CD4-positive, alpha-beta T cell treated with Interleukin-17A for 4 hours (primary cell): ENCODE measurements around the gene PCDHGA1.
A peak's percentile ranks its signal among the peaks of the same experiment; 100 is the strongest.
"Not testable (repeated sequence)": the region's sequence is repeated elsewhere in the genome, so short reads cannot be mapped to it uniquely, and the experiment has no call there.

Experiments
- DNase-seq: peaks from one replicate; pipeline ENCODE4 v3.0.0-alpha.2; 2020; ENCODE audit warnings: mixed read lengths

The PCDHGA1 gene

DNA sequence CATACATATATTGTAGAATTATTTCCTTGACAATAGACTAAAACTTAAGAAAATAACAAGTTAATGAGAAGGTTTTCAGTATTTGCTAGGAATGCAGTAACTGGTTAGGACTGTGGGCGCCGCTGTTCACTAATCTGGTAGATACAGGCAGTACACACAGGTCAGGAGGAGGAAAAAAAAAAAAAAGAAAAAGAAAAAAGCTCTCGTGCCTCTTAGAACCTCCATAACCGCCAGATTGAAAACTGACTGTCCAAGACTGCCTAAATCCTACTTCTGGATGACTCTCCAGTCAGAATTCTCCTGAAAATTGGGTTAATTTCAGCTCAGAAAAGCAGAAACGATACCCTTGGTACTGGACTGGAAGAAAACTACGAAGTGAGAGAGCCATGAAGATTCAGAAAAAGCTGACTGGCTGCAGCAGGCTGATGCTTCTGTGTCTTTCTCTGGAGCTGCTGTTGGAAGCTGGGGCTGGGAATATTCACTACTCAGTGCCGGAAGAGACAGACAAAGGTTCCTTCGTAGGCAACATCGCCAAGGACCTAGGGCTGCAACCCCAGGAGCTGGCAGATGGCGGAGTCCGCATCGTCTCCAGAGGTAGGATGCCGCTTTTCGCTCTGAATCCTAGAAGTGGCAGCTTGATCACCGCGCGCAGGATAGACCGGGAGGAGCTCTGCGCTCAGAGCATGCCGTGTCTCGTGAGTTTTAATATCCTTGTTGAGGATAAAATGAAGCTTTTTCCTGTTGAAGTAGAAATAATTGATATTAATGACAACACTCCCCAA, at the start of gene PCDHGA1:
TSS of gene PCDHGA1 (plus strand) at position 216 of the 782 bp plus-strand sequence.
- peak; percentile 41 for DNase-seq

DNA sequence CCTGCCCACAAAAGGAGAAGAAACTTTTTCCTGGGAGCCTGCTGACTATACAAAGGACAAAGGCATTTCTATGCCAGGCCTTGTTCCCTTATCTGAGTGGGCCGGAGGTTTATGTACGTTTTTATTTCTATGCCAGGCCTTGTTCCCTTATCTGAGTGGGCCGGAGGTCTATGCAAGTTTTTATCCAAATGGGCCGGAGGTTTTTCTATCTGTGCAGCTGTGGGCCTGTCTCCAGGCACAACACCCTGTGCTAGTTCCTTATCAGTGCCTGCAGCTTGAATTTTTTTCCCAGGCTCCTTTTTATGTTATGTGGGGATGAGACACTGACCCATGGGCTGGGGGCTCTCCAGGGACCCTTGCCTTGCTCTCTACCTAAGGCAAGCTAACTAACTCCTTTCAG, 31.9 kb upstream of the PCDHGA1 start:
- DNase-seq: no peak

DNA sequence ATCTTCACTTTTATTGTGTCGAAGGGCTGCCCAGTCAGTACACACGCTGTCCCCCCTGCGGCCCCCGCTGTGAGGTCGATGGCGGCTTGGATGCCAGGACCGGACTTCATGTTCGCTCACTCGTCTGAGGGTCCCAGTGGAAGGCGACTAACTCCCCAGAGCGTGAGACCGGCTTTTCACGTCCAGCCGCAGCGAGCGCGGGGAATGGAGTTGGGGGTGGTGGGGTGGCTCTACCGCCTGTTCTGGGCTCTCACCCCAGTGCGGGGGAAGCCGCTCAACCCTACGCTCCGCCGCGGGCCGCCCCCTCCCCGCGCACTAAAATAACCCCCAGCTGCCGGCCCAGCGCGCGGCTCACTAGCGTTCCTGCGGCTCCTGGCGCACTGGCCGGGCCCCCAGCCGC, 26.6 kb upstream of the PCDHGA1 start, which contains the start of gene SLC25A2:
TSS of gene SLC25A2 (minus strand) at position 294 of the 400 bp plus-strand sequence. CDS start at position 110, 184 bp downstream.
- no peak for DNase-seq

DNA sequence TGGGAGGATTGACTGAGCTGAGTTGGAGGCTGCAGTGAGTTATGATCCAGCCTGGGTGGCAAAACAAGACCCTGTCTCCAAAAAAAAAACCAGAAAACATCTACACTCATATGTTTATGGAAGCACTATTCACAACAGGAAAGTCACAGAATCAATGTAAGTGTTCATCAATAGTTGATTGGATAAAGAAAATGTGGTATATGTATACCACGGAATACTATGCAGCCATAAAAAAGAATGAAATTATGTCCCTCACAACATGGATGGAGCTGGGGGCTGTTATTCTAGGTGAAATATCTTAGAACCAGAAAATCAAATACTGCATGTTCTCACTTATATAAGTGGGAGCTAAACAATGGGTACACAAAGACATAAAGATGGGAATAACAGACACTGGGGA, 23.7 kb upstream of the PCDHGA1 start:
- no peak for DNase-seq

DNA sequence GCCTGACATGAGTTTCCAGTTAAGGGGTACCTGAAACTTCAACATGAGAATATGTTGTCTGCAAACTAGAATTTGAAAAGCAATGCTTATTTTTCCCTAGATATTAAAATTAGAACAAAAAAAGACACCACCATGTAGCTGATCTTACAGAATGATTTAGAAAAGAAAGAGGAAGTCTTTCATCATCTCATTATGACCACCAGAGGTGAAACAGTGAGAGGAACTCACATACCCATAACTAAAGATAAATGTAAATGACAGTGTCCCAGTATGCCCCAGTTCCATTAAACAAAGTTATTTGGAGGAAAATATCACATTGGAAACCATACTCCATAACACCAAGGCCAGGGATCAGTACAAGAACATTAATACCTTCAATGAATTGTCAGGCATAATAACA, 16.6 kb upstream of the PCDHGA1 start:
- no peak for DNase-seq

DNA sequence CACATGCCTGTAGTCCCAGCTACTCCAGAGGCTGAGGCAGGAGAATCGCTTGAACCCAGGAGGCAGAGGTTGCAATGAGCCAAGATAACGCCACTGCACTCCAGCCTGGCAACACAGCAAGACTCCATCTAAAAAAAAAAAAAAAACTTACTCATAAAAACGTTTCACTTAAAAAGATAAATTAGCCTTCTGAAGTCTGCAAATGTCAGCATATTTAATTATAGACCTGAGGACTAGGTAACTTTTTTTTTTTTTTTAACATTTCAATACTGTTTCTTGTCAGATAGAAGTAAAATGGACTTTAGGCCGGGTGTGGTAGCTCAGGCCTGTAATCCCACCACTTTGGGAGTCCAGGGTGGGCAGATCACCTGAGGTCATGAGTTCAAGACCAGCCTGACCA, 13.4 kb upstream of the PCDHGA1 start:
- DNase-seq: not testable (repeated sequence)

DNA sequence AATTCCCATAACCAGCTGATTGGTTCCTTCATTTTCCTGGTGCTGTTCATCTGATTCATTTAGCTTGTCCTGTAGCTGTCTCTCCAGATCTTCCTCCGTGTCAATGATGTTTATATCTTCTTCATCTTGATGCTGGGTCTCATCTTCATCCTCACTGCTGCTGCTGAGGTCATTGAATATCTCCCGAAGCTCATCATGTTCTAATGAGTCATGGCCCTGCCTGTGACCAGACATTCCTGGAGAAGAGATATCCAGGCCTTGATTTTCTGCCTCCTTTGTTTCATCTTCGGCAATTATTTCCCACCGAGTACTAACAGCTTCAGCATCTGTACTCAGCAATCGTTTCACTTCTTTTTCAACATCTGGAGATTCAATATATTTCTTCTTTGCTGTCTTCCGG, 11.1 kb upstream of the PCDHGA1 start:
- no peak for DNase-seq

DNA sequence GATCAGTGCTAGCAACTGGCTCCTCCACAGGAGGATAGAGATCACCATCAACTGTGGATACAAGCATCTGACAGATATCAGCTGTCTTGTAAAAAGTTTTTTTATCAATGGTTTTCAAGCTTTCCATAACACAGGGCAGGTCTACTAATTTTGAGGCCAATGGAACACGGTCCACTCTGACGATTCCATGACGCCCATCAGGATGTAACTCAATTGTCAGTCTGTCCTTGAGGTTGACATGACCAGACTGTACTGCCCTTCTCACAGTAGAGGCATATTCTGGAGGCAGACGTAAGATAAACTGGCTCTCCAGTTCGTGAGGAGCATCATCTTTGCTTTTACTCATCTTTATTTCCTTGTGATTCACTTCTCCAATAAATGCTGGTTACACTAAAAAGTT, 10.6 kb upstream of the PCDHGA1 start:
- no peak for DNase-seq

DNA sequence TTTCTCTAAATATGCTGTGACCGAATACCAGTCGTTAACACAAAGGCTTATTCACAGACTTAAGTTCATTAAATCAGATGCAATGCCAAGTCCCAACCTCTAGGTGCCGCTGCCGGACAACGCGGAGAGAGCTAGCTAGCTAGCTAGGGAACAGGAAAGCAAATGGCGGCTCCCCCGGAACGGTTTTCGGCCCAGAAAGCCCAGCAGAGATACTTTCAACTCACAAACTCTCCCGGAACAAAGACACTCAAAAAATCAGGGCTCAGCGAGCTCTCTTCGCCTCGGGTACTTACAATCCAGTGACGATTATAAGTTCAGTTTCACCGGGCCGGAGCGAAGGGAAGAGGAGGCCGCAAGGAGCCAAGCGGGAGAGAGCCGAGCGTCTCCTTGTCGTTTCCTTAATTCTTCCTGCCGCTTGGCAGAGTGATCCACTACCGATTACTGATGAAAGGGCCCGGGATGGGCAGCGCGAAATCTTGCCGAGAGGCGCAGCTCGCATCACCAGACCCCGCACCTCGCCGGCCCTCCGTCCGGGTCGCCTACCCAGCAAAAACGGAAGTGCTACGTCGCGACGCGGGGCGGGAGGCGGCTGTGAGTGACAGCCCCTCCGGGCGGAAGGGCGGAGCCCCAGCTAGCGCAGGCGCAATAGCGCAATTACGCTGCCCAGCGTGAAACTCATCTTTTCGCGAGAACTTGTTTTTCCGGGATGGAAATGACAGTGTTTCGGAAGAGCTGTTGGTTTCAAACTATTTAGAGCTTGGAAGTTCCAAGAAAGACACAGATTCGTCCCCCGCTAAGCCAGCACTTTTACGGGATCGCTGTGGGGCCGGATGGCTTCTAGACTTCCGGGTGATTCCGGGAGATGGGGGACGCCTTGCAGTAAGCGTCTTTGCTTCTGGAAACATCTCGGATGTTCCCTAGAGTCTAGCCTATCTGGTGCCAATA, 9.8 kb upstream of the PCDHGA1 start, which contains the start of gene TAF7:
TSS of gene TAF7 (minus strand) at position 560 of the 945 bp plus-strand sequence. CDS start 740 bp downstream, outside the sequence.
- DNase-seq: peak; percentile 95

DNA sequence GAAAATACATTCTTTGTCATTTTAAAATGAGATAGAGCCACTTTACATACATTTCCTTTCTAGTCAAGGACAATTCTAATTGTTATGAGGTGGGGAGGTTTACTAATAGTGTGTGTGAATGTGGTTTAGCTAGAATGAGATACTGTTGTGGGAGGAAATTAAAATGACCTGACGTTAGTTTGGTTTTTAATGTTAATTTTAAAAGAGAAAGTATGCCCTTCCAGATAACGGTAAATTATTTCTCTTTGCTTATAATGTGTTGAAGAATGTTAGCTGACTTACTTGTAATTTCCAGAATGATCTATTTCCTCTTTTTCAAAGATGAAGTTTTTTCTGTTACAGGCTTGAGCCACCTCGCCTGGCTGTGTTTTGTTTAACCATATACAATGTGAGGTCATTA, 8.1 kb upstream of the PCDHGA1 start:
- DNase-seq: no peak

DNA sequence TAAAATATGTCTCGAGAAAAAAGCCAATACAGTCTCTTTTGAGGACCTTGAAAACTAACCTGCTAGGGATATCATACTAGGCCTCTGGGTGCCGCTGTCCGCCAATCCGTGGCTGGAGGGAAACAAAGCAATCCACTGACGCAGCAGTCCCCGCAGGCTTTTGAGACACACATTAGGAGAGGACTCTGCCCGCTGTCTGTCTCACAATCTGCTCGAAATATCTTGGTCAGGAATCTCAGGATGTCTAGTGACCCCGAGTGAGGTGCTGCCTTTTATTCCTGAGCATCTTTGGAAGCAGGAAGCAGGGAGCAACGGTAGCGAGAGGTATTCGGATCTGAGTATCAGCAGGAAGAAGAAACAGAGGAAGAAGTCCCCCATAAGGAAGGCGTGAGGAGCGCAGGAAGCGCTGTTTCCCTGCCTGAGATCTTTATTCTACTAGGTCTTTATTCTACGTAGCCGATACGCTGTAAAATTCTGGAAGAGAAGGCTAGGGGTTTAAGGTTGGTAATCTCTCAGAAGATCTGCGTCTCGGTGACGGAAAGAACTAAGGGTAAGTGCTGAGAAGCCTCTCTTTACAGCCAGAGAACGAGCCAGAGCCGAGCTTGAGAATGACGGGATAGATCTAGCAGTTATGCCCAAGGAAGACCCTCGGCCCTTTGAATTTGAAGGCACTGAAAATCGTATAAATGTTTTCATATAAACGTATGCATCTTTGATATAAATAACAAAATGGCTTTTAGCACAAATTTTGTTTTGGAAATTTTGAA, 4.0 kb upstream of the PCDHGA1 start:
- peak; percentile 76 for DNase-seq

DNA sequence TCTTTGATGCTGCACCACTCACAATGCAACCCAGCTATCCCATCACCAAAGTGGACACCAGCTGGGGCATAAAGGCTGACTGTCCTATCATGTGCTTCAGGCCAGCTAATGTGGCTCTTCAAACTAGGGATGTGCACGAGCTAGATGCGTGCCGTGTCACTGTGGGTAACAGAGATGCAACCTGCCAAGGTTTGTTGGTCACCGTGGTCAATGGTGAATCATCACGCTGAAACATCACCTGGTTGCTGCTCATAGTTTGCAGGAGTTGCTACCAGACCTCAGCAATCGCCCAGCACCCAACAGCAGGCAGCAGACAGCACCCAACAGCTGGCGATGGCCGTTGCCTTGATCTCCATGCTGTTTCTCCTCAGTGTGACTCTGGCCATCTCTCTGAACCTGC, 2.1 kb upstream of the PCDHGA1 start:
- no peak for DNase-seq

DNA sequence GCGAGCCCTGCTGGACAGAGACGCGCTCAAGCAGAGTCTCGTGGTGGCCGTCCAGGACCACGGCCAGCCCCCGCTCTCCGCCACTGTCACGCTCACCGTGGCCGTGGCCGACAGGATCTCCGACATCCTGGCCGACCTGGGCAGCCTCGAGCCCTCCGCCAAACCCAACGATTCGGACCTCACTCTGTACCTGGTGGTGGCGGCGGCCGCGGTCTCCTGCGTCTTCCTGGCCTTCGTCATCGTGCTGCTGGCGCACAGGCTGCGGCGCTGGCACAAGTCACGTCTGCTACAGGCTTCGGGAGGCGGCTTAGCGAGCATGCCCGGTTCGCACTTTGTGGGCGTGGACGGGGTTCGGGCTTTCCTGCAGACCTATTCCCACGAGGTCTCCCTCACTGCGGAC, 2.3 kb downstream of the PCDHGA1 start:
- DNase-seq: not testable (repeated sequence)

DNA sequence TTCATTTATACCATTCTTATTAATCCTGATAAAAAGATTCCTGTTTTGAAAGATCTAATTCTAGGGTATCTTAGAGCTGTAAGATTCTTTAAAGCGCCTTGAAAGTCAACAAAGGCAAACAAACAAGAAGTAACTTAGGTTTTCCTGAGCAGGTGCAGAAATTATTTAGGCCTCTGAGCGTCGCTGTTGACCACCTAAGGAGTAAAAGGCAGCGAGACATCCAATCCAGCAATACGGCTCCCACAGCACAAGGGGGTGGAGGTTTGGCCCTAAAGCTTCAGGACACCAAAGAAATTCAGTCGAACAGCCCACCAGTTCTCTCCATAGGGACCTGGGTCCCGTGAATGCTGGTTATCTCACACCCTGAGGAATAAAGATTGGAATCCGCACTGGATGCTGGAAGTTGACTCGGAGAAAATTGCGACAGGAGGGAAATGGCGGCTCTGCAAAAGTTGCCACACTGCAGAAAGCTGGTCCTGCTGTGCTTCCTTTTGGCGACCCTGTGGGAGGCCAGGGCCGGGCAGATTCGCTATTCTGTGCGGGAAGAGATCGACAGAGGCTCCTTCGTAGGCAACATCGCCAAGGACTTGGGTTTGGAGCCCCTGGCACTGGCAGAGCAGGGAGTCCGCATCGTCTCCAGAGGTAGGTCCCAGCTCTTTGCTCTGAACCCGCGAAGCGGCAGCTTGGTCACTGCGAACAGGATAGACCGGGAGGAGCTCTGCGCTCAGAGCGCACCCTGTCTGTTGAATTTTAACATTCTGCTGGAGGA, 8.4 kb downstream of the PCDHGA1 start, which contains the start of gene PCDHGA2:
TSS of gene PCDHGA2 (plus strand) at position 223 of the 769 bp plus-strand sequence.
- no peak for DNase-seq

DNA sequence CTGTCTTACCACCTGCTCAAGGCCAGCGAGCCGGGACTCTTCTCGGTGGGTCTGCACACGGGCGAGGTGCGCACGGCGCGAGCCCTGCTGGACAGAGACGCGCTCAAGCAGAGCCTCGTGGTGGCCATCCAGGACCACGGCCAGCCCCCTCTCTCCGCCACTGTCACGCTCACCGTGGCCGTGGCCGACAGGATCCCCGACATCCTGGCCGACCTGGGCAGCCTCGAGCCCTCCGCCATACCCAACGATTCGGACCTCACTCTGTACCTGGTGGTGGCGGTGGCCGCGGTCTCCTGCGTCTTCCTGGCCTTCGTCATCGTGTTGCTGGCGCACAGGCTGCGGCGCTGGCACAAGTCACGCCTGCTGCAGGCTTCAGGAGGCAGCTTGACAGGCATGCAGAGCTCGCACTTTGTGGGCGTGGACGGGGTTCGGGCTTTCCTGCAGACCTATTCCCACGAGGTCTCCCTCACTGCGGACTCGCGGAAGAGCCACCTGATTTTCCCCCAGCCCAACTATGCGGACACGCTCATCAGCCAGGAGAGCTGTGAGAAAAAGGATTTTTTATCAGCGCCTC, 10.6 kb downstream of the PCDHGA1 start:
- DNase-seq: not testable (repeated sequence)

DNA sequence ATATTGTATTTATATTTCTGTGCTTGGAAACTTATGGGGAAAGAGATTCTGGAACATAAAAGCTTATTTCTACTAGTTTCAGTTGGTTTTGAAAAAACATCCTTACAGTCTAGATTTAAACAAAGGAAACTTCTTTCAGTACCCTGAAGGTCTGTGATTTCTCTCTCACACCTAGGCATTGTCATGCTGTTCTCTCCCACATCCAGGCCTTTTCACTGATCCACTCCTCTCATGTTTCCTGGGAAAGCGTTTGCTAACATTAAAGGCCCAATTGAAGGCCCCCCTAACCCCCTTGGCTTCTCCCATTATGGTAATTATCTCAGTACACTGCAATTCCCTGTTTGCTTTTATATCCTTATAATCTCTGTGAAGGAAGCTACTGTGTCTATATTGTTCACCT, 12.5 kb downstream of the PCDHGA1 start:
- no peak for DNase-seq

DNA sequence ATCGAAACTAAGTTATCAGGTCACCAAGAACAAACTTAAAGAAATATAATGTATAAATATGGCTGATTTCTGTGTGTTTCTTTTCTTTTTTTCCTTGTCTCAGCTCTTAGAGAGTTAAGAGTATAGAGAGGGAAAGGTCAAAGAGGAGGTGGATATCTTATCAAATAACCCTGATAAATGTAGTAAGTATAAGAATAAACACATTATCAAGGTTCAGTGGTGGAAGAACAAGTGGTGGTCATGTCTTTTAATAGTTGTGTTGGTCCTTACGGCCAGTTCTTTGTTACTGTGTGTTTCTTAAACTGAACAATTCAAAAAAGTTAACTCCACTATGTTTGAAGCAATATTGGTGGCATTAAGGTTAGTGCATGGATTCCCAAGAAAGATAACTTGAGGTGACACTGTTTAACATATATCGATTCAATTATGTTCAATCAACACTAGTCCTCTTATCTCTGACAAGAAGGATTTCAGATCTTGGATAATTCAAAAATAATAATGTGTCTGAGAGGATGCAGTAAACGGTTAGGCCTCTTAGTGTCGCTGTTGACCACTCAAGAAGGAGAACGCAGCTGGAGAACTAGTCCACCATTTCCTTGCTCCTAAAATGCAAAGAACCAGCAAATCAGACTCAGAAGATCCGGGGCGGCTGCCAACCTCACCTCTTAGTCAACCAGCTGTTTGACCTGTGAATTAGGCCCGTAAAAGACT, 13.1 kb downstream of the PCDHGA1 start, which contains the start of gene PCDHGA3:
TSS of gene PCDHGA3 (plus strand) at position 588 of the 711 bp plus-strand sequence. CDS start 205 bp downstream, outside the sequence.
- DNase-seq: no peak

DNA sequence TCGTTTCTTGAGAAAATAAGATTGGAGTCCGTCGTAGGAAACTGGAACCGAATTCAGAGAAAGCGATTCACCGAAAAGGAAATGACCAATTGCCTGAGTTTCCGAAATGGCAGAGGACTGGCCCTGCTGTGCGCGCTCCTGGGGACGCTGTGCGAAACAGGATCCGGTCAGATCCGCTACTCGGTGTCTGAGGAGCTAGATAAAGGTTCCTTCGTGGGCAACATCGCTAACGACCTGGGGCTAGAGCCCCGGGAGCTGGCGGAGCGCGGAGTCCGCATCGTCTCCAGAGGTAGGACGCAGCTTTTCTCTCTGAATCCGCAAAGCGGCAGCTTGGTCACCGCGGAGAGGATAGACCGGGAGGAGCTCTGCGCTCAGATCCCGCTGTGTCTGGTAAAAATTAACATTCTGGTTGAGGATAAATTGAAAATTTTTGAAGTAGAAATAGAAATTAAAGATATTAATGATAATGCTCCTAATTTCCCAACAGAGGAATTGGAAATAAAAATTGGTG, 13.7 kb downstream of the PCDHGA1 start:
- no peak for DNase-seq

DNA sequence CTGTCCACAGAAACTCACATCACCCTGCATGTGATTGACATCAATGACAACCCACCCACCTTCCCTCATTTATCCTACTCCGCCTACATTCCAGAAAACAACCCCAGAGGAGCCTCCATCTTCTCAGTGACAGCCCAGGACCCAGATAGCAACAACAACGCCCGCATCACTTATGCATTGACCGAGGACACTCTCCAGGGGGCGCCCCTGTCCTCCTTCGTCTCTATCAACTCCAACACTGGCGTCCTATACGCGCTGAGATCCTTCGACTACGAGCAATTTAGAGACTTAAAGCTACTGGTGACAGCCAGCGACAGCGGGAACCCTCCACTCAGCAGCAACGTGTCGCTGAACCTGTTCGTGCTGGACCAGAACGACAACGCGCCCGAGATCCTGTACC, 15.0 kb downstream of the PCDHGA1 start:
- no peak for DNase-seq

DNA sequence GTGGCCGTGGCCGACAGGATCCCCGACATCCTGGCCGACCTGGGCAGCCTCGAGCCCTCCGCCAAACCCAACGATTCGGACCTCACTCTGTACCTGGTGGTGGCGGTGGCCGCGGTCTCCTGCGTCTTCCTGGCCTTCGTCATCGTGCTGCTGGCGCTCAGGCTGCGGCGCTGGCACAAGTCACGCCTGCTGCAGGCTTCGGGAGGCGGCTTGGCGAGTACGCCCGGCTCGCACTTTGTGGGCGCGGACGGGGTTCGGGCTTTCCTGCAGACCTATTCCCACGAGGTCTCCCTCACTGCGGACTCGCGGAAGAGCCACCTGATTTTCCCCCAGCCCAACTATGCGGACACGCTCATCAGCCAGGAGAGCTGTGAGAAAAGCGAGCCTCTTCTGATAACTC, 15.7 kb downstream of the PCDHGA1 start:
- DNase-seq: not testable (repeated sequence)
